HL-60 (cell line): ENCODE results near the gene LRRC3.

Experiments used
- CTCF ChIP-seq: IDR thresholded peaks from one replicate; pipeline ENCODE4 v1.5.1; 2011; ENCODE audit warnings: low read length, control low read depth, inconsistent platforms; ENCODE audit not compliant: insufficient read depth
- GABPA ChIP-seq: IDR thresholded peaks from 2 replicates; pipeline ENCODE4 v1.6.1; 2012; ENCODE audit warnings: low read depth
- POLR2AphosphoS5 ChIP-seq: IDR thresholded peaks from 2 replicates; pipeline ENCODE4 v1.6.1; 2012; ENCODE audit warnings: low read depth

- TF ChIP-seq GABPA (no peak), CTCF (no peak), POLR2AphosphoS5 (no peak)
These were observed 50.5 kb downstream of the LRRC3 start for GRCh38 chr21:44505673-44506278.
